GM13977 (cell line): ENCODE results near the gene TRIM47.
A peak's percentile ranks its signal among the peaks of the same experiment; 100 is the strongest.

Source experiments
- DNase-seq: peaks from one replicate; pipeline ENCODE4 v3.0.0; 2012; ENCODE audit warnings: low spot score
- CTCF ChIP-seq: IDR thresholded peaks from 2 replicates; pipeline ENCODE4 v1.5.1; 2012; ENCODE audit warnings: mild to moderate bottlenecking, control low read depth; ENCODE audit not compliant: insufficient read depth; ENCODE audit errors: extremely low read depth, missing control alignments
- in situ Hi-C: fragments of 300-500 bp; cut with MboI; formaldehyde crosslinking; loops from one replicate; pipeline ENCODE4 v1.12.0; 2022; ENCODE audit warnings: low sequenced_read_pairs, low pct_unique_long_range_greater_than_20kb, mixed read lengths, inconsistent platforms; ENCODE audit not compliant: unreplicated experiment

TRIM47 gene

GRCh38 chr17:75878174-75878998 is at the start of gene TRIM47:
TSS of gene TRIM47 (minus strand) at chr17:75878581. CDS start at chr17:75878548, 33 bp downstream.
- TF ChIP-seq CTCF, result peak; percentile 8
- in situ Hi-C loops, result no loop called here
- no peak for DNase-seq

GRCh38 chr17:75927286-75927922 is 49.0 kb upstream of the TRIM47 start:
- in situ Hi-C loops, result no loop called here
- TF ChIP-seq CTCF, result peak; percentile 61
- peak; percentile 71 for DNase-seq

- TF ChIP-seq CTCF, result no peak
- in situ Hi-C loops, result no loop called here
These were observed 48.1 kb upstream of the TRIM47 start for GRCh38 chr17:75926456-75926855.

GRCh38 chr17:75925912-75926311 is 47.5 kb upstream of the TRIM47 start:
- in situ Hi-C loops, result no loop called here
- no peak for TF ChIP-seq CTCF
- no peak for DNase-seq

More at GRCh38 chr17:75926456-75926855, 48.1 kb upstream of the TRIM47 start:
- no peak for DNase-seq

- in situ Hi-C loops, result no loop called here
- no peak for DNase-seq
- TF ChIP-seq CTCF, result no peak
These were observed 46.7 kb upstream of the TRIM47 start for GRCh38 chr17:75925103-75925502.

- no peak for DNase-seq
- TF ChIP-seq CTCF, result no peak
- in situ Hi-C loops, result loop anchor here (25.0 kb wide), 1 partner anchor 389 kb away; the partner anchor contains the start of gene QRICH2
These were observed 44.8 kb upstream of the TRIM47 start for GRCh38 chr17:75922963-75923874.
